MM.1S (cell line): ENCODE data around the gene KLRC2.
"Not testable (repeated sequence)": the region's sequence is repeated elsewhere in the genome, so short reads cannot be mapped to it uniquely, and the experiment has no call there.

ENCODE experiments used
- DNase-seq: peaks from one replicate; pipeline ENCODE4 v3.0.0-alpha.2; 2015
- H2AFZ ChIP-seq: fragments of 300-600 bp; sonication (generic); 2 replicates; pipeline ENCODE4 v1.6.0; 2016; ENCODE audit warnings: antibody characterized with exemption, low read length
- H3F3A ChIP-seq: fragments of 300-600 bp; sonication (generic); 2 replicates; pipeline ENCODE4 v1.6.1; 2016; ENCODE audit warnings: mild to moderate bottlenecking, antibody characterized with exemption, low read length, moderate library complexity, mixed read lengths; ENCODE audit not compliant: insufficient read depth
- H3K27ac ChIP-seq: fragments of 300-600 bp; sonication (generic); 2 replicates; pipeline ENCODE4 v1.5.1; 2016; ENCODE audit warnings: mild to moderate bottlenecking, low read length
- H3K27me3 ChIP-seq: fragments of 300-600 bp; sonication (generic); replicated peaks from 2 replicates; pipeline ENCODE4 v1.6.0; 2016; ENCODE audit warnings: low read length; ENCODE audit not compliant: insufficient read depth
- H3K36me3 ChIP-seq: fragments of 300-600 bp; sonication (generic); replicated peaks from 2 replicates; pipeline ENCODE4 v1.6.1; 2016; ENCODE audit warnings: mild to moderate bottlenecking, low read length, mixed read lengths; ENCODE audit not compliant: insufficient read depth
- H3K4me1 ChIP-seq: fragments of 300-600 bp; sonication (generic); 2 replicates; pipeline ENCODE4 v1.6.1; 2016; ENCODE audit warnings: low read length, mixed read lengths
- H3K4me2 ChIP-seq: fragments of 300-600 bp; sonication (generic); 2 replicates; pipeline ENCODE4 v1.6.0; 2016; ENCODE audit warnings: low read depth, low read length
- H3K4me3 ChIP-seq: fragments of 300-600 bp; sonication (generic); 2 replicates; pipeline ENCODE4 v1.5.1; 2016; ENCODE audit warnings: low read length, mixed read lengths
- H3K79me2 ChIP-seq: fragments of 300-600 bp; sonication (generic); 2 replicates; pipeline ENCODE4 v1.6.1; 2016; ENCODE audit warnings: mixed run types, low read length, mixed read lengths
- H3K9ac ChIP-seq: fragments of 300-600 bp; sonication (generic); 2 replicates; pipeline ENCODE4 v1.6.1; 2016; ENCODE audit warnings: low read length, mixed read lengths
- H3K9me2 ChIP-seq: fragments of 300-600 bp; sonication (generic); replicated peaks from 2 replicates; pipeline ENCODE4 v1.6.1; 2016; ENCODE audit warnings: mild to moderate bottlenecking, low read length, mixed read lengths; ENCODE audit not compliant: insufficient read depth
- H3K9me3 ChIP-seq: fragments of 300-600 bp; sonication (generic); replicated peaks from 2 replicates; pipeline ENCODE4 v1.6.1; 2016; ENCODE audit warnings: mild to moderate bottlenecking, low read length, mixed read lengths; ENCODE audit not compliant: insufficient read depth
- H4K20me1 ChIP-seq: fragments of 300-600 bp; sonication (generic); 2 replicates; pipeline ENCODE4 v1.6.1; 2016; ENCODE audit warnings: mild to moderate bottlenecking, low read length, moderate library complexity, mixed read lengths; ENCODE audit not compliant: insufficient read depth
- EZH2 ChIP-seq: fragments of 300-600 bp; sonication (generic); optimal IDR thresholded peaks from 2 replicates; pipeline ENCODE3; 2017; ENCODE audit warnings: low read depth, mild to moderate bottlenecking, antibody characterized with exemption, low read length, mixed read lengths
- EZH2phosphoT487 ChIP-seq: fragments of 300-600 bp; sonication (generic); IDR thresholded peaks from 2 replicates; pipeline ENCODE4 v1.6.1; 2018; ENCODE audit warnings: antibody characterized with exemption, low read length
- TF ChIP-seq, protein P1 (sequence below): fragments of 300-600 bp; sonication (generic); IDR thresholded peaks from 2 replicates; pipeline ENCODE4 v1.5.1; 2016; ENCODE audit warnings: antibody characterized with exemption, low read length, mixed read lengths

Gene KLRC2

DNA sequence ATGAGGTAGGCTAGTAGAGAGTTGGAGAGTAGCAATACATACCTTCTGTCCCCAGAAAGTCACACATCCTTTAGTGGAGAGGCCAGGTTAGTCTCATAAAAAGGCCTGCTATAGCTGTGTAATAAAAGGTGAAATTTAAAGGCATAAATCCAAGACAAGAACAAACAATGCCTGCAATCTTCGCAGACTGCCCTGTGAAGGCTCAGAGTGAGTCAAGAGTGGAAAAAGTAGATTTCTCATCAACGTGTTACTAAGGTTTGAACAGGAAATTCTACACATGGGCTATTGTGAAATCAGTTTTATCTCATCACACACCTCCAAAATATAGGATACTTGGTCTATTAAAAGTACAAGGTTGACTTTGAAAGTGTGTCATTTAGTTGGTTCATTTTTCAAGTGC lies 17.3 kb upstream of the KLRC2 start, which contains the start of gene KLRC1:
Gene KLRC1 (minus strand): TSS at position 222 of the 400 bp plus-strand sequence. CDS start 2,221 bp downstream, outside the sequence.
- no peaks in the 10 kb centered on the region for H3K36me3 ChIP-seq
- H3K27me3 ChIP-seq: no peaks in the 10 kb centered on the region
- no peak for DNase-seq
- H3K4me2 ChIP-seq: no peak within 1 kb of the TSS
- no peaks in the 10 kb centered on the region for H3K79me2 ChIP-seq
- H4K20me1 ChIP-seq: no peaks in the 10 kb centered on the region
- no peaks in the 10 kb centered on the region for H3F3A ChIP-seq
- no peak within 1 kb of the TSS for H3K9ac ChIP-seq
- H3K27ac ChIP-seq: no peak within 1 kb of the TSS
- H2AFZ ChIP-seq: no peak within 1 kb of the TSS
- H3K9me2 ChIP-seq: no peaks in the 10 kb centered on the region
- H3K4me1 ChIP-seq: peaks cover 16% of the 10 kb centered on the region
- no peaks in the 10 kb centered on the region for H3K9me3 ChIP-seq
- H3K4me3 ChIP-seq: no peak within 1 kb of the TSS
- TF ChIP-seq EZH2: no peak
- TF ChIP-seq, protein P1, sequence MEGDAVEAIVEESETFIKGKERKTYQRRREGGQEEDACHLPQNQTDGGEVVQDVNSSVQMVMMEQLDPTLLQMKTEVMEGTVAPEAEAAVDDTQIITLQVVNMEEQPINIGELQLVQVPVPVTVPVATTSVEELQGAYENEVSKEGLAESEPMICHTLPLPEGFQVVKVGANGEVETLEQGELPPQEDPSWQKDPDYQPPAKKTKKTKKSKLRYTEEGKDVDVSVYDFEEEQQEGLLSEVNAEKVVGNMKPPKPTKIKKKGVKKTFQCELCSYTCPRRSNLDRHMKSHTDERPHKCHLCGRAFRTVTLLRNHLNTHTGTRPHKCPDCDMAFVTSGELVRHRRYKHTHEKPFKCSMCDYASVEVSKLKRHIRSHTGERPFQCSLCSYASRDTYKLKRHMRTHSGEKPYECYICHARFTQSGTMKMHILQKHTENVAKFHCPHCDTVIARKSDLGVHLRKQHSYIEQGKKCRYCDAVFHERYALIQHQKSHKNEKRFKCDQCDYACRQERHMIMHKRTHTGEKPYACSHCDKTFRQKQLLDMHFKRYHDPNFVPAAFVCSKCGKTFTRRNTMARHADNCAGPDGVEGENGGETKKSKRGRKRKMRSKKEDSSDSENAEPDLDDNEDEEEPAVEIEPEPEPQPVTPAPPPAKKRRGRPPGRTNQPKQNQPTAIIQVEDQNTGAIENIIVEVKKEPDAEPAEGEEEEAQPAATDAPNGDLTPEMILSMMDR: no peak
- no peak for TF ChIP-seq EZH2phosphoT487

DNA sequence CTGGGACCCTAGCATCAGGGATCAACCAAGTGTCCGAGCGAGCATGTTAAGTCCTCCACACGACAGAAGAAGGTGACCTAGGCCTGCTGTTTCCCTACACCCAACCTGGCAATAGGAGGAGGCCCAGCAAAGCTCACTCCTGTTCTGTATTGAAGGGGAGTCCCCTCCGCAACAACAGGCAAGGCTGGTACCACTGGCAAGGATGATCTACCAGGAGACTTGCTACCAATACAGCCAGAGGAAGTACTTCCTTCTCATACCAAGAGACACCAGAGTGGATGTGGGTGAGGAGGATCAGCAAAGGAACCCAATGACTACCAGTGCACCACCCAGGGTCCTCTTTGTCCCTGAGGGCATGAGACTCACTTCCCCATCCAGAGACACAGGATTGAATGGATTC lies 12.4 kb upstream of the KLRC2 start:
- Histone ChIP-seq H3F3A (no peaks in the 10 kb centered on the region), H3K27me3 (no peaks in the 10 kb centered on the region), H2AFZ (no peak overlapping the region), H3K9me2 (no peaks in the 10 kb centered on the region), H3K36me3 (no peaks in the 10 kb centered on the region), H3K9ac (no peak overlapping the region), H3K4me2 (no peak overlapping the region), H4K20me1 (no peaks in the 10 kb centered on the region), H3K27ac (no peak overlapping the region), H3K4me1 (no peaks in the 10 kb centered on the region), H3K4me3 (no peak overlapping the region), H3K9me3 (no peaks in the 10 kb centered on the region), H3K79me2 (no peaks in the 10 kb centered on the region)
- TF ChIP-seq EZH2phosphoT487 (no peak), EZH2 (no peak)
- TF ChIP-seq, protein P1: no peak
- DNase-seq: no peak

DNA sequence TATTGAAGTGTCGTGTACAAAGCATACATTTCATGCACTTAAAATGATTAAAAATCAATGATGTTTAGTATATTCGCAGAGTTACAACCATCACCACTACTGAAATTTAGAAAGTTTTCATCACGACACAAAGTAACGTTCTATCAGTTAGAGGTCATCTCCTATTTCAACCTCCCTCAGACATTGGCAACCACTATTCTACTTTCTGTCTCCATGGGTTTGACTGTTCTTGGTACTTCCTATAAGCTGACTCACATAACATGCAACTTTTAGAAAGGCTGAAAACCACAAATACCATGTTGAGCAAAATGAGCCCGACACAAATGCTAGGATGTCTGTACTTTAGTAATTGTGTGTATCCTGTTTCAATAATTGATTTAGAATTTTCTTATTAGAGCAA lies 10.2 kb upstream of the KLRC2 start:
- H3F3A ChIP-seq, H3K27me3 ChIP-seq, H3K79me2 ChIP-seq, DNase-seq, H3K27ac ChIP-seq, H3K4me3 ChIP-seq, H3K4me1 ChIP-seq, H4K20me1 ChIP-seq, H3K9me3 ChIP-seq, H3K9ac ChIP-seq, H3K36me3 ChIP-seq, H3K9me2 ChIP-seq, H3K4me2 ChIP-seq, H2AFZ ChIP-seq: not testable (repeated sequence)

DNA sequence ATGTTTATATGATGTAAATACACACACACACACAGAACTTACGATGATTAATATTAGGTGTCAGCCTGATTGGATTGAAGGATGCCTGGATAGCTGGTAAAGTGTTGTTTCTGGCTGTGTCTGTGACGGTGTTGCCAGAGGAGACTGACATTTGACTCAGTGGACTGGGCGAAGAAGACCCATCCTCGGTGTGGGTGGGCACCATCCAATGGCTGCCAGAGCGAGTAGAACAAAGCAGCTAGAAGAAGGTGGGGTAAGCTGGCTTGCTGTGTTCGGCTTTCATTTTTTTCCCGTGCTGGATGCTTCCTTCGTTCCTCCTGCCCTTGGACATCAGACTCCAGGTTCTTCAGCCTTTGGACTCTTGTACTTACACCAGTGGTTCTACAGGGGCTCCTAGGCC lies 5.3 kb upstream of the KLRC2 start:
- not testable (repeated sequence) for H3K4me3 ChIP-seq, H3K9ac ChIP-seq, H2AFZ ChIP-seq, H3K9me3 ChIP-seq, H3K9me2 ChIP-seq, H3K4me2 ChIP-seq, H3K36me3 ChIP-seq, H3K4me1 ChIP-seq, H3F3A ChIP-seq, DNase-seq, H3K27ac ChIP-seq, H3K79me2 ChIP-seq, H4K20me1 ChIP-seq, H3K27me3 ChIP-seq

DNA sequence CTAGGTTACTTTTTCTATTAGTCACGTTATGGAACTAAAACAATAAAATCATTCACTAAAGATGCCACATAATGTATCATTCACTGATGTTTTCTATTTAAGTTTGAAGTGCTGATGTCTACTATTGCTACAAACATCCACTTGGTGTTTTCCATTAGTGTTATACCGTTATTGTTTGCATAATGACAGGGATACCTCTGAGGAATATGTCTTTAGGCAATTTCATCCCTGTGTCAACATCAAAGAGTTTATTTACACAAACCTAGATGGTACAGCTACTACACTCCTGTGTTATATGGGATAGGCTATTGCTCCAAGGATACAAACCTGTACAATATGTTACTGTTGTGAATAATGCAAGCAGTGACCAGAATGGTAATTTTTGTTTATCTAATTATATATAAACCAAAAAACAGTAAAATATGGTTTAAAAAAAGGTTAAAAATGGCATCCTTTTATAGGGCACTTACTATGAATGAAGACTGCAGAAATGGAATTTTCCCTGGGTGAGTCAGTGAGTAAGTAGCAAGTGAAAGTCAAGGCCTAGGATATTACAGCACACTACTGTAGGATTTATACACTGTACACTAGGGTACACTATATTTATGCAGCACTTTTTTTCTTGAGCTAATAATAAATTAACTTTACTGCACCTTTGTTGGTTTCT lies 3.9 kb upstream of the KLRC2 start:
- not testable (repeated sequence) for H3F3A ChIP-seq, H3K4me2 ChIP-seq, H3K27ac ChIP-seq, H3K9me3 ChIP-seq, H3K79me2 ChIP-seq, DNase-seq, H3K9ac ChIP-seq, H3K4me1 ChIP-seq, H3K36me3 ChIP-seq, H4K20me1 ChIP-seq, H3K4me3 ChIP-seq, H3K9me2 ChIP-seq, H3K27me3 ChIP-seq, H2AFZ ChIP-seq

DNA sequence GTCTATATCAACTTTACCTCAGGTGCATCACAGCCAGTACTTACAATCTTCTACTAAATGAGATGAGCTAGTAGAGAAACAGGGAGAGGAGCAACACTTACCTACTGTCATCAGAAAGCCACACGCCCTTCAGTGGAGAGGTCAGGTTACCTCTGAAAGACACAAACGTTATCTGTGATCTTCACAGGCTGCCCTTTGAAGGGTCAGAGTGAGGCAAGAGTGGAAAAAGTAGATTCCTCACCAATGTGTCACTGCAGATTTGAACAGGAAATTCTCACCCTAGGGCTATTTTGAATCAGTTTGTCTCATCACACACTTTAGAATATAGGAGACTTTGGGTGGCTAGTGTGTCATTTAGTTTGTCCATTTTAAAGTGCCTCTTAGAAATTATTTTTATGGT lies 1.8 kb upstream of the KLRC2 start:
- not testable (repeated sequence) for H2AFZ ChIP-seq, H3K79me2 ChIP-seq, H3K9me3 ChIP-seq, H3K4me2 ChIP-seq, H3K27ac ChIP-seq, H3K9me2 ChIP-seq, H3K36me3 ChIP-seq, DNase-seq, H4K20me1 ChIP-seq, H3K4me1 ChIP-seq, H3K27me3 ChIP-seq, H3K9ac ChIP-seq, H3F3A ChIP-seq, H3K4me3 ChIP-seq
